H7 (cell line): ENCODE data around the gene SLC9C2. TPM values are rescaled to one million over a fixed set of nuclear protein-coding genes. Genes with fewer than 3 reads are reported as not detected.

ENCODE experiments used
- total RNA-seq: library from RNA; depleted of rRNA; stranded (reverse); fragments of >200 nt; shearing (Covaris generic); gene quantifications from 2 replicates; pipeline ENCODE4 v1.2.3, GENCODE V29; 2014; rRNA removed

SLC9C2 gene
- total RNA-seq, 1 experiment from 2014 or later = not detected

Other genes starting within 250 kb of the SLC9C2 start
- gene PRDX6, start 125.7 kb downstream of the SLC9C2 start, total RNA-seq = 320 and 326 TPM in 2 replicates
- not detected in 2 replicates for gene TEX50, start 32.3 kb upstream of the SLC9C2 start, total RNA-seq
- 0.45 and 0.55 TPM in 2 replicates for gene ANKRD45, start 66.8 kb upstream of the SLC9C2 start, total RNA-seq
- 13.4 and 14.0 TPM in 2 replicates for gene KLHL20, start 111.9 kb upstream of the SLC9C2 start, total RNA-seq
- 48.0 and 54.7 TPM in 2 replicates for gene DARS2, start 221.6 kb upstream of the SLC9C2 start, total RNA-seq
- gene CENPL, start 221.8 kb upstream of the SLC9C2 start, total RNA-seq = 32.8 and 33.1 TPM in 2 replicates